Smooth muscle cell (in vitro differentiated cells): ENCODE results near the gene MTA3. TPM values are rescaled to one million over a fixed set of nuclear protein-coding genes. Genes with fewer than 3 reads are reported as not detected.
A peak's percentile ranks its signal among the peaks of the same experiment; 100 is the strongest.

ENCODE experiments used
- DNase-seq: peaks from one replicate; lab custom pipeline; 2025; ENCODE audit not compliant: unreplicated experiment; lab: John Stamatoyannopoulos, UW
- H2AFZ ChIP-seq: fragments of 200-600 bp; sonication (generic); 2 replicates; pipeline ENCODE4 v1.6.0; 2016; ENCODE audit warnings: antibody characterized with exemption, low read depth, mild to moderate bottlenecking
- H3F3A ChIP-seq: fragments of 200-600 bp; sonication (generic); 2 replicates; pipeline ENCODE4 v1.6.0; 2017; ENCODE audit warnings: antibody characterized with exemption, low read depth
- H3K27ac ChIP-seq: fragments of 200-600 bp; sonication (generic); 2 replicates; pipeline ENCODE4 v1.5.1; 2016; ENCODE audit warnings: low read depth, mild to moderate bottlenecking
- H3K27me3 ChIP-seq: fragments of 200-600 bp; sonication (generic); 2 replicates; pipeline ENCODE4 v1.6.1; 2016; ENCODE audit warnings: low read depth, mild to moderate bottlenecking
- H3K36me3 ChIP-seq: fragments of 200-600 bp; sonication (generic); 2 replicates; pipeline ENCODE4 v1.5.1; 2016; ENCODE audit warnings: low read depth
- H3K4me1 ChIP-seq: fragments of 200-600 bp; sonication (generic); 2 replicates; pipeline ENCODE4 v1.5.1; 2016; ENCODE audit warnings: low read depth
- H3K4me2 ChIP-seq: fragments of 200-600 bp; sonication (generic); 2 replicates; pipeline ENCODE4 v1.6.0; 2016; ENCODE audit warnings: mild to moderate bottlenecking
- H3K4me3 ChIP-seq: fragments of 200-600 bp; sonication (generic); 2 replicates; pipeline ENCODE4 v1.5.1; 2016; ENCODE audit warnings: mild to moderate bottlenecking
- H3K79me2 ChIP-seq: fragments of 200-600 bp; sonication (generic); 2 replicates; pipeline ENCODE4 v1.6.0; 2016; ENCODE audit warnings: low read depth, mild to moderate bottlenecking
- H3K9ac ChIP-seq: fragments of 200-600 bp; sonication (generic); 2 replicates; pipeline ENCODE4 v1.6.0; 2016; ENCODE audit warnings: low read depth
- H3K9me3 ChIP-seq: fragments of 200-600 bp; sonication (generic); replicated peaks from 2 replicates; pipeline ENCODE4 v1.5.1; 2016; ENCODE audit warnings: low read depth
- H4K20me1 ChIP-seq: fragments of 200-600 bp; sonication (generic); 2 replicates; pipeline ENCODE4 v1.6.0; 2016; ENCODE audit warnings: low read depth
- CTCF ChIP-seq: fragments of 200-600 bp; sonication (generic); IDR thresholded peaks from 2 replicates; pipeline ENCODE4 v1.5.1; 2017; ENCODE audit warnings: borderline replicate concordance, mild to moderate bottlenecking, antibody characterized with exemption; ENCODE audit not compliant: insufficient read depth, poor library complexity, severe bottlenecking
- WGBS: methylation state at CpG from one replicate; pipeline ENCODE4 v1.1.7; 2016; ENCODE audit warnings: low lambda C conversion rate; 5-methylcytosine and 5-hydroxymethylcytosine counted together
- polyA plus RNA-seq: library from polyadenylated mRNA; unstranded; fragments of >200 nt; fragmentation: Nextera tagmentation; extraction: Ambion mirVana; gene quantifications from 2 replicates; pipeline ENCODE4 v1.2.1, GENCODE V29; 2016
- total RNA-seq: library from RNA; depleted of rRNA; stranded (reverse); fragments of >200 nt; gene quantifications from 2 replicates; pipeline ENCODE4 v1.2.3, GENCODE V29; 2014

Gene MTA3
- total and polyA plus RNA-seq, 2 experiments from 2014 or later: 27.5 to 29.8 TPM

GRCh38 chr2:42567364-42567763 is 1.1 kb upstream of the MTA3 start:
- Histone ChIP-seq H2AFZ (peak overlapping the region; percentile 59), H3K4me1 (peaks cover 18% of the 10 kb centered on the region), H3K27me3 (no peaks in the 10 kb centered on the region), H3K4me2 (peak overlapping the region; percentile 90), H4K20me1 (no peaks in the 10 kb centered on the region), H3K36me3 (no peaks in the 10 kb centered on the region), H3K9me3 (no peaks in the 10 kb centered on the region), H3K79me2 (peaks cover 29% of the 10 kb centered on the region), H3K4me3 (no peak overlapping the region), H3K9ac (no peak overlapping the region), H3K27ac (peak overlapping the region; percentile 30), H3F3A (peaks cover 7% of the 10 kb centered on the region)
- 20% methylated on average over 7 of the region's 7 CpGs for WGBS
- TF ChIP-seq CTCF: no peak
- no peak for DNase-seq

GRCh38 chr2:42567806-42568400 is 529 bp upstream of the MTA3 start:
- WGBS: 13% methylated on average over 12 of the region's 12 CpGs
- no peak overlapping the region for H3K9ac ChIP-seq
- no peak for DNase-seq

GRCh38 chr2:42569116-42569711 is 782 bp downstream of the MTA3 start:
- H3K9me3 ChIP-seq: no peaks in the 10 kb centered on the region
- TF ChIP-seq CTCF: no peak
- peaks cover 18% of the 10 kb centered on the region for H3K4me1 ChIP-seq
- no peak for DNase-seq
- peaks cover 7% of the 10 kb centered on the region for H3F3A ChIP-seq
- H3K27me3 ChIP-seq: no peaks in the 10 kb centered on the region
- H4K20me1 ChIP-seq: peaks cover 5% of the 10 kb centered on the region
- H2AFZ ChIP-seq: peak overlapping the region; percentile 28
- 0% methylated on average over 16 of the region's 20 CpGs for WGBS
- H3K4me2 ChIP-seq: peak overlapping the region; percentile 90
- H3K79me2 ChIP-seq: peaks cover 47% of the 10 kb centered on the region
- H3K4me3 ChIP-seq: peak overlapping the region; percentile 84
- no peaks in the 10 kb centered on the region for H3K36me3 ChIP-seq
- peak overlapping the region; percentile 48 for H3K27ac ChIP-seq
- peak overlapping the region; percentile 74 for H3K9ac ChIP-seq

More at GRCh38 chr2:42567806-42568400, 529 bp upstream of the MTA3 start:
- Histone ChIP-seq H3K27ac (peak overlapping the region; percentile 30), H2AFZ (peak overlapping the region; percentile 59), H3K27me3 (no peaks in the 10 kb centered on the region), H4K20me1 (no peaks in the 10 kb centered on the region), H3K4me3 (peak overlapping the region; percentile 84), H3K79me2 (peaks cover 34% of the 10 kb centered on the region), H3K9me3 (no peaks in the 10 kb centered on the region), H3F3A (peaks cover 7% of the 10 kb centered on the region), H3K36me3 (no peaks in the 10 kb centered on the region), H3K4me2 (peak overlapping the region; percentile 90), H3K4me1 (peaks cover 18% of the 10 kb centered on the region)
- TF ChIP-seq CTCF: no peak
